Ishikawa (cell line): ENCODE measurements around the gene RASGRP2.

Source experiments
- CEBPB ChIP-seq: IDR thresholded peaks from 2 replicates; pipeline ENCODE4 v1.6.1; 2012
- CREB1 ChIP-seq: IDR thresholded peaks from 2 replicates; pipeline ENCODE4 v1.6.1; 2012; ENCODE audit warnings: low read depth
- EGR1 ChIP-seq: IDR thresholded peaks from 2 replicates; pipeline ENCODE4 v1.6.1; 2012
- EP300 ChIP-seq: IDR thresholded peaks from 2 replicates; pipeline ENCODE4 v1.6.1; 2012; ENCODE audit warnings: borderline replicate concordance
- FOXM1 ChIP-seq: IDR thresholded peaks from 2 replicates; pipeline ENCODE4 v1.6.1; 2012; ENCODE audit warnings: low read depth, borderline replicate concordance
- RAD21 ChIP-seq: IDR thresholded peaks from 2 replicates; pipeline ENCODE4 v1.6.1; 2012; ENCODE audit warnings: low read depth
- TAF1 ChIP-seq: IDR thresholded peaks from 2 replicates; pipeline ENCODE4 v1.6.1; 2012; ENCODE audit warnings: low read depth, mild to moderate bottlenecking
- TCF12 ChIP-seq: IDR thresholded peaks from 2 replicates; pipeline ENCODE4 v1.6.1; 2012; ENCODE audit warnings: low read depth
- YY1 ChIP-seq: IDR thresholded peaks from 2 replicates; pipeline ENCODE4 v1.6.1; 2012; ENCODE audit warnings: low read depth
- ZBTB7A ChIP-seq: IDR thresholded peaks from 2 replicates; pipeline ENCODE4 v1.6.1; 2012; ENCODE audit warnings: low read depth
- TF ChIP-seq, protein P1 (sequence below): IDR thresholded peaks from 2 replicates; pipeline ENCODE4 v1.6.1; 2012
- TF ChIP-seq, protein P2 (sequence below): IDR thresholded peaks from 2 replicates; pipeline ENCODE4 v1.6.1; 2012; ENCODE audit warnings: low read depth, mild to moderate bottlenecking

- TF ChIP-seq CEBPB (no peak), EP300 (no peak), ZBTB7A (no peak), CREB1 (no peak), TAF1 (no peak), FOXM1 (no peak), RAD21 (no peak), EGR1 (no peak), YY1 (no peak), TCF12 (no peak)
- TF ChIP-seq, protein P1, sequence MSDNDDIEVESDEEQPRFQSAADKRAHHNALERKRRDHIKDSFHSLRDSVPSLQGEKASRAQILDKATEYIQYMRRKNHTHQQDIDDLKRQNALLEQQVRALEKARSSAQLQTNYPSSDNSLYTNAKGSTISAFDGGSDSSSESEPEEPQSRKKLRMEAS, result no peak
- TF ChIP-seq, protein P2, sequence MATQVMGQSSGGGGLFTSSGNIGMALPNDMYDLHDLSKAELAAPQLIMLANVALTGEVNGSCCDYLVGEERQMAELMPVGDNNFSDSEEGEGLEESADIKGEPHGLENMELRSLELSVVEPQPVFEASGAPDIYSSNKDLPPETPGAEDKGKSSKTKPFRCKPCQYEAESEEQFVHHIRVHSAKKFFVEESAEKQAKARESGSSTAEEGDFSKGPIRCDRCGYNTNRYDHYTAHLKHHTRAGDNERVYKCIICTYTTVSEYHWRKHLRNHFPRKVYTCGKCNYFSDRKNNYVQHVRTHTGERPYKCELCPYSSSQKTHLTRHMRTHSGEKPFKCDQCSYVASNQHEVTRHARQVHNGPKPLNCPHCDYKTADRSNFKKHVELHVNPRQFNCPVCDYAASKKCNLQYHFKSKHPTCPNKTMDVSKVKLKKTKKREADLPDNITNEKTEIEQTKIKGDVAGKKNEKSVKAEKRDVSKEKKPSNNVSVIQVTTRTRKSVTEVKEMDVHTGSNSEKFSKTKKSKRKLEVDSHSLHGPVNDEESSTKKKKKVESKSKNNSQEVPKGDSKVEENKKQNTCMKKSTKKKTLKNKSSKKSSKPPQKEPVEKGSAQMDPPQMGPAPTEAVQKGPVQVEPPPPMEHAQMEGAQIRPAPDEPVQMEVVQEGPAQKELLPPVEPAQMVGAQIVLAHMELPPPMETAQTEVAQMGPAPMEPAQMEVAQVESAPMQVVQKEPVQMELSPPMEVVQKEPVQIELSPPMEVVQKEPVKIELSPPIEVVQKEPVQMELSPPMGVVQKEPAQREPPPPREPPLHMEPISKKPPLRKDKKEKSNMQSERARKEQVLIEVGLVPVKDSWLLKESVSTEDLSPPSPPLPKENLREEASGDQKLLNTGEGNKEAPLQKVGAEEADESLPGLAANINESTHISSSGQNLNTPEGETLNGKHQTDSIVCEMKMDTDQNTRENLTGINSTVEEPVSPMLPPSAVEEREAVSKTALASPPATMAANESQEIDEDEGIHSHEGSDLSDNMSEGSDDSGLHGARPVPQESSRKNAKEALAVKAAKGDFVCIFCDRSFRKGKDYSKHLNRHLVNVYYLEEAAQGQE, result no peak
These were observed 7.2 kb upstream of the RASGRP2 start for GRCh38 chr11:64751136-64751535.
